ENCODE results near the gene PRKCE. TPM values are rescaled to one million over a fixed set of nuclear protein-coding genes. Genes with fewer than 3 reads are reported as not detected.
A peak's percentile ranks its signal among the peaks of the same experiment; 100 is the strongest.

PRKCE gene
- total RNA-seq, 1 experiment from 2014 or later = 1.3 TPM

- no peak overlapping the region for H2BK15ac ChIP-seq (ENCODE audit: low read depth, low read length)
- no peaks in the 10 kb centered on the region for H4K20me1 ChIP-seq (ENCODE audit: control insufficient read depth, insufficient read depth, insufficient read length)
- no peak overlapping the region for H2BK120ac ChIP-seq (ENCODE audit: low read depth, low read length, poor library complexity, severe bottlenecking)
- H3K18ac ChIP-seq (ENCODE audit: insufficient read length, low read depth, low read length) = no peak overlapping the region
- peaks cover 3% of the 10 kb centered on the region for H3K27me3 Mint-ChIP-seq (ENCODE audit: low read depth)
- no peak overlapping the region for H3K56ac ChIP-seq (ENCODE audit: insufficient read length, low read depth, low read length)
- no peak overlapping the region for H3K14ac ChIP-seq (ENCODE audit: insufficient read depth, low read length)
- WGBS (ENCODE audit: extremely low coverage, insufficient read length, low lambda C conversion rate) = no CpG with 5 or more reads among the region's 8 CpGs
- TF ChIP-seq, protein P1, sequence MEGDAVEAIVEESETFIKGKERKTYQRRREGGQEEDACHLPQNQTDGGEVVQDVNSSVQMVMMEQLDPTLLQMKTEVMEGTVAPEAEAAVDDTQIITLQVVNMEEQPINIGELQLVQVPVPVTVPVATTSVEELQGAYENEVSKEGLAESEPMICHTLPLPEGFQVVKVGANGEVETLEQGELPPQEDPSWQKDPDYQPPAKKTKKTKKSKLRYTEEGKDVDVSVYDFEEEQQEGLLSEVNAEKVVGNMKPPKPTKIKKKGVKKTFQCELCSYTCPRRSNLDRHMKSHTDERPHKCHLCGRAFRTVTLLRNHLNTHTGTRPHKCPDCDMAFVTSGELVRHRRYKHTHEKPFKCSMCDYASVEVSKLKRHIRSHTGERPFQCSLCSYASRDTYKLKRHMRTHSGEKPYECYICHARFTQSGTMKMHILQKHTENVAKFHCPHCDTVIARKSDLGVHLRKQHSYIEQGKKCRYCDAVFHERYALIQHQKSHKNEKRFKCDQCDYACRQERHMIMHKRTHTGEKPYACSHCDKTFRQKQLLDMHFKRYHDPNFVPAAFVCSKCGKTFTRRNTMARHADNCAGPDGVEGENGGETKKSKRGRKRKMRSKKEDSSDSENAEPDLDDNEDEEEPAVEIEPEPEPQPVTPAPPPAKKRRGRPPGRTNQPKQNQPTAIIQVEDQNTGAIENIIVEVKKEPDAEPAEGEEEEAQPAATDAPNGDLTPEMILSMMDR (conservative IDR thresholded peaks at IDR 0.05) = peak; percentile 40; the same call in 2 of the 3 replicates
- H3K79me2 ChIP-seq (ENCODE audit: insufficient read depth, low read length) = no peaks in the 10 kb centered on the region
- no peak overlapping the region for H3K23ac ChIP-seq (ENCODE audit: insufficient read length, low read depth, low read length)
- no peaks in the 10 kb centered on the region for H3K23me2 ChIP-seq (ENCODE audit: insufficient read length, low read depth, low read length, poor library complexity, severe bottlenecking)
- H2BK20ac ChIP-seq (ENCODE audit: low read depth, low read length, poor library complexity, severe bottlenecking) = no peak overlapping the region
- H3K9me3 ChIP-seq (ENCODE audit: control insufficient read depth, low read depth, low read length) = no peaks in the 10 kb centered on the region
- H3K27ac ChIP-seq (ENCODE audit: insufficient read length, low read depth, low read length) = no peak overlapping the region
- H4K91ac ChIP-seq (ENCODE audit: insufficient read length, low read depth, low read length) = no peak overlapping the region
- H3K4ac ChIP-seq (ENCODE audit: low read depth, low read length) = no peak overlapping the region
- no peak overlapping the region for H3T11ph ChIP-seq (ENCODE audit: low read length)
- no peak overlapping the region for H3K4me3 Mint-ChIP-seq
- no peak overlapping the region for H2AFZ ChIP-seq (ENCODE audit: low read length)
- H3K27me3 ChIP-seq (ENCODE audit: insufficient read depth, low read length) = no peaks in the 10 kb centered on the region
- no peak overlapping the region for H3K4me2 ChIP-seq (ENCODE audit: insufficient read depth, insufficient read length, low read length)
- H2AK5ac ChIP-seq (ENCODE audit: insufficient read length, low read length) = no peak overlapping the region
- no peaks in the 10 kb centered on the region for H3K79me1 ChIP-seq (ENCODE audit: insufficient read depth, low read depth, low read length, poor library complexity, severe bottlenecking)
- peaks cover 6 to 7% of the 10 kb centered on the region in 2 experiments; a peak in 2 of 4 replicates for H3K4me1 Mint-ChIP-seq
- no peaks in the 10 kb centered on the region for H3K9me3 Mint-ChIP-seq
- H3K36me3 Mint-ChIP-seq (ENCODE audit: insufficient read depth in 1 of 3, low read depth in 3 of 3) = no peaks in the 10 kb centered on the region
- H3K27ac Mint-ChIP-seq = no peak overlapping the region
- H2BK5ac ChIP-seq (ENCODE audit: insufficient read length, low read length) = no peak overlapping the region
- peak; percentile 47 for DNase-seq
- H3K4me1 ChIP-seq (ENCODE audit: insufficient read depth, low read length) = no peaks in the 10 kb centered on the region
- no peak overlapping the region for H4K5ac ChIP-seq (ENCODE audit: insufficient read length, low read depth, low read length)
- no peak overlapping the region for H4K8ac ChIP-seq (replicated peaks; ENCODE audit: insufficient read length, low read depth, low read length)
- no peak overlapping the region for H2BK12ac ChIP-seq (ENCODE audit: insufficient read length, low read depth, low read length)
- H3K9ac ChIP-seq (ENCODE audit: extremely low read depth, insufficient read length, low read length) = no peak overlapping the region
Observed at GRCh38 chr2:45889053-45889452, 237.6 kb downstream of the PRKCE start.
